ENCODE results near the gene CCR7. TPM values are rescaled to one million over a fixed set of nuclear protein-coding genes. Genes with fewer than 3 reads are reported as not detected.

Gene CCR7
- total RNA-seq, 2 donors from 2014 or later, result 0.53 TPM; not detected in 1

- Histone ChIP-seq H3K9me3 (ENCODE audit: control insufficient read depth, low read length) (no peaks in the 10 kb centered on the region), H3K27ac (ENCODE audit: low read depth, low read length) (no peak overlapping the region), H3K4me1 (ENCODE audit: control insufficient read depth, insufficient read depth, low read length) (peaks cover 12% of the 10 kb centered on the region), H3K9ac (ENCODE audit: extremely low read depth, low read length, poor library complexity, severe bottlenecking) (no peak overlapping the region), H3K36me3 (ENCODE audit: control insufficient read depth, insufficient read depth, low read length) (no peaks in the 10 kb centered on the region), H3K27me3 (ENCODE audit: control insufficient read depth, insufficient read depth, low read length, poor library complexity, severe bottlenecking) (no peaks in the 10 kb centered on the region), H3K4me3 (ENCODE audit: low read length) (no peak overlapping the region)
- H3K27ac Mint-ChIP-seq, result no peak overlapping the region
- DNase-seq, result no peak
- H3K4me1 Mint-ChIP-seq, result peaks cover 17% of the 10 kb centered on the region
- H3K9me3 Mint-ChIP-seq, result no peaks in the 10 kb centered on the region
- WGBS, 2 experiments (ENCODE audit: insufficient coverage in 1 of 2, insufficient read length in 1 of 2), result 92% methylated on average over 16 to 20 of the region's 20 CpGs
- no peak overlapping the region for H3K4me3 Mint-ChIP-seq
- H3K36me3 Mint-ChIP-seq (ENCODE audit: low read depth), result no peaks in the 10 kb centered on the region
- peaks cover 60% of the 10 kb centered on the region for H3K27me3 Mint-ChIP-seq (ENCODE audit: insufficient read depth)
- TF ChIP-seq CTCF (conservative IDR thresholded peaks at IDR 0.05), result no peak
These were observed 24.0 kb downstream of the CCR7 start for GRCh38 chr17:40541060-40541872.

GRCh38 chr17:40540448-40540847 is 24.8 kb downstream of the CCR7 start:
- 87 to 97% methylated on average over 8 of the region's 8 CpGs for WGBS, 2 experiments (ENCODE audit: insufficient coverage in 1 of 2, insufficient read length in 1 of 2)
- Mint-ChIP-seq H3K27ac (no peak overlapping the region), H3K36me3 (ENCODE audit: low read depth) (no peaks in the 10 kb centered on the region), H3K4me1 (peaks cover 19% of the 10 kb centered on the region), H3K27me3 (ENCODE audit: insufficient read depth) (peaks cover 67% of the 10 kb centered on the region), H3K9me3 (no peaks in the 10 kb centered on the region), H3K4me3 (no peak overlapping the region)
- no peak for DNase-seq
- TF ChIP-seq CTCF (conservative IDR thresholded peaks at IDR 0.05), result no peak
- no peaks in the 10 kb centered on the region for H3K36me3 ChIP-seq (ENCODE audit: control insufficient read depth, insufficient read depth, low read length)
- no peak overlapping the region for H3K4me3 ChIP-seq (ENCODE audit: low read length)
- H3K9ac ChIP-seq (ENCODE audit: extremely low read depth, low read length, poor library complexity, severe bottlenecking), result no peak overlapping the region
- no peaks in the 10 kb centered on the region for H3K27me3 ChIP-seq (ENCODE audit: control insufficient read depth, insufficient read depth, low read length, poor library complexity, severe bottlenecking)
- H3K9me3 ChIP-seq (ENCODE audit: control insufficient read depth, low read length), result no peaks in the 10 kb centered on the region
- peaks cover 12% of the 10 kb centered on the region for H3K4me1 ChIP-seq (ENCODE audit: control insufficient read depth, insufficient read depth, low read length)
- H3K27ac ChIP-seq (ENCODE audit: low read depth, low read length), result no peak overlapping the region

GRCh38 chr17:40539711-40540411 is 25.4 kb downstream of the CCR7 start:
- 80 to 87% methylated on average over 7 to 9 of the region's 9 CpGs for WGBS, 2 experiments (ENCODE audit: insufficient coverage in 1 of 2, insufficient read length in 1 of 2)
- H3K4me1 Mint-ChIP-seq, result peaks cover 19% of the 10 kb centered on the region
- no peaks in the 10 kb centered on the region for H3K9me3 Mint-ChIP-seq
- no peak overlapping the region for H3K4me3 ChIP-seq (ENCODE audit: low read length)
- H3K27me3 ChIP-seq (ENCODE audit: control insufficient read depth, insufficient read depth, low read length, poor library complexity, severe bottlenecking), result no peaks in the 10 kb centered on the region
- peaks cover 70% of the 10 kb centered on the region for H3K27me3 Mint-ChIP-seq (ENCODE audit: insufficient read depth)
- H3K36me3 Mint-ChIP-seq (ENCODE audit: low read depth), result no peaks in the 10 kb centered on the region
- H3K27ac ChIP-seq (ENCODE audit: low read depth, low read length), result no peak overlapping the region
- H3K4me3 Mint-ChIP-seq, result no peak overlapping the region
- no peak overlapping the region for H3K27ac Mint-ChIP-seq
- no peak for TF ChIP-seq CTCF (conservative IDR thresholded peaks at IDR 0.05)
- no peak for DNase-seq
- no peaks in the 10 kb centered on the region for H3K9me3 ChIP-seq (ENCODE audit: control insufficient read depth, low read length)
- no peak overlapping the region for H3K9ac ChIP-seq (ENCODE audit: extremely low read depth, low read length, poor library complexity, severe bottlenecking)
- H3K36me3 ChIP-seq (ENCODE audit: control insufficient read depth, insufficient read depth, low read length), result no peaks in the 10 kb centered on the region
- peaks cover 12% of the 10 kb centered on the region for H3K4me1 ChIP-seq (ENCODE audit: control insufficient read depth, insufficient read depth, low read length)

Data from endodermal cell (in vitro differentiated cells).